GM19468 (cell line): ENCODE data around the gene SIK3.
"Not testable (repeated sequence)": the region's sequence is repeated elsewhere in the genome, so short reads cannot be mapped to it uniquely, and the experiment has no call there.

ENCODE experiments used
- ATAC-seq: cut with Tn5 transposase; IDR thresholded peaks from one replicate; pipeline ENCODE4 v1.9.1; 2021; ENCODE audit warnings: mild to moderate bottlenecking, moderate library complexity, moderate number of reproducible peaks; ENCODE audit not compliant: unreplicated experiment; ENCODE audit errors: extremely low read depth

Gene SIK3

GRCh38 chr11:117098269-117099232, at the start of gene SIK3:
SIK3 (minus strand) TSS chr11:117098428; CDS start chr11:117098415, 13 bp downstream.
- peak; percentile 63 for ATAC-seq

DNA sequence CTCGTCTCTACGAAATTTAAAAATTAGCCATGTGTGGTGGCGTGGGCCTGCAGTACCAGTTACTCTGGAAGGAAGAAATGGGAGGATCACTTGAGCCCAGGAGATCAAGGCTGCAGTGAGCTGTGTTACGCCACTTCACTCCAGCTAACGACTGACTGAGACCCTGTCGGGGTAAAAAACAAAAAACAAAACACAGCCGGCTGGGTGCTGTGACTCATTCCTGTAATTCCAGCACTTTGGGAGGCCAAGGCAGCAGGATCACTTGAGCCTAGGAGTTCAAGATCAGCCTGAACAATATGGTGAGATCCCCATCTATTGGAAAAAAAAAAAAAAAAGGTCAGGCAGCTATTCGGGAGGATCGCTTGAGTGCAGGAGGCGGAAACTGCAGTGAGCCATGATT, 48.3 kb upstream of the SIK3 start:
- no peak for ATAC-seq

DNA sequence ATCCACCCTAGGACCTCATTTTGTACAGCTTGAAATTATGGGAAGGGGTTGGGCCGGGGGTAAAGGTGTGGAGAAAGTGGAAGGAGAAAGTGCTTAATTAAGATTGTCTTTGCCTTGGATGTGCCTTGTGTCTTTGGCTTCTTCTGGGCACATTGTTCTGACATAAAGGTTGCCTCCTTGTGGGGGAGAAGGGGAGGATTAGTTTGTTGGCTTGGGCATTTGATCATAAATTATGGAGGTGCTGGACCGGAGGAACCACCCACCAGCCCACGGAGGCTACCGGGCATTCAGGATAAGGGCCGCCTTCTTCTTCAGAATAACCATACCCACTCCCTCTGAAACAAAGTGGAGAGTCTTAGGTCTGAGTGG, 47.1 kb upstream of the SIK3 start:
- no peak for ATAC-seq

- peak; percentile 15 for ATAC-seq
These were observed 46.5 kb upstream of the SIK3 start for GRCh38 chr11:117144477-117145392.

DNA sequence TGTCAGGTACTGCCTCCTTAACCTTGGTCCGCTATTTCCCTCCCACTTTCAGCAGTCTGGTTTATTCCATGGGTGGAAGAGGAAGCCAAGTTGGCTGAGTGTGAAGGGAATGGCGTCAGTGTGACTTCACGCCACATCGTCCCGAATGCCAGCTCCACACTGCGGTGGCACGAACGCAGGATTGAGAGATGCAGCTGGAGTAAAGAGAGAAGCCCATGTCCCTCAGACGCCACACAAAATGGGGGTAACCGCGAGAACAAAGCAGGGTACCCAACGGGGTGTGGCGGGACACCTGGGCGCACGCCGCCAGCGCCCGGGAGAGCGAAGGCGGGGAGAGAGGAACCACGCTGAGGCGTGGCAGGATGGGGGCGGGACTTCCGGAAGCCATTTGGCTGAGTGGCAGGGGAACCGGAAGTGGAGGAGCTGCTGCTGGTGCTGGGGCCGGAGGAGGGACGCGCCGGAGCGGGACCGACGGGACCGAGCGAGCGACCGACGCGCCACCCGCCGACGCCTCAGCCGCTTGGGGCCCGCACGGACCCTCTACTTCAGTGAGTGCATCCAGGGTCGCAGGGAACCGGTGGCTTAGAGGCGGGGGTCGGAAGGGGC, 45.7 kb upstream of the SIK3 start, which contains the start of gene PAFAH1B2:
TSS of gene PAFAH1B2 (plus strand) at position 417 of the 606 bp plus-strand sequence. CDS start 8,161 bp downstream, outside the sequence.
- ATAC-seq = peak; percentile 89

- ATAC-seq = no peak
These were observed 45.2 kb upstream of the SIK3 start for GRCh38 chr11:117143390-117143789.

DNA sequence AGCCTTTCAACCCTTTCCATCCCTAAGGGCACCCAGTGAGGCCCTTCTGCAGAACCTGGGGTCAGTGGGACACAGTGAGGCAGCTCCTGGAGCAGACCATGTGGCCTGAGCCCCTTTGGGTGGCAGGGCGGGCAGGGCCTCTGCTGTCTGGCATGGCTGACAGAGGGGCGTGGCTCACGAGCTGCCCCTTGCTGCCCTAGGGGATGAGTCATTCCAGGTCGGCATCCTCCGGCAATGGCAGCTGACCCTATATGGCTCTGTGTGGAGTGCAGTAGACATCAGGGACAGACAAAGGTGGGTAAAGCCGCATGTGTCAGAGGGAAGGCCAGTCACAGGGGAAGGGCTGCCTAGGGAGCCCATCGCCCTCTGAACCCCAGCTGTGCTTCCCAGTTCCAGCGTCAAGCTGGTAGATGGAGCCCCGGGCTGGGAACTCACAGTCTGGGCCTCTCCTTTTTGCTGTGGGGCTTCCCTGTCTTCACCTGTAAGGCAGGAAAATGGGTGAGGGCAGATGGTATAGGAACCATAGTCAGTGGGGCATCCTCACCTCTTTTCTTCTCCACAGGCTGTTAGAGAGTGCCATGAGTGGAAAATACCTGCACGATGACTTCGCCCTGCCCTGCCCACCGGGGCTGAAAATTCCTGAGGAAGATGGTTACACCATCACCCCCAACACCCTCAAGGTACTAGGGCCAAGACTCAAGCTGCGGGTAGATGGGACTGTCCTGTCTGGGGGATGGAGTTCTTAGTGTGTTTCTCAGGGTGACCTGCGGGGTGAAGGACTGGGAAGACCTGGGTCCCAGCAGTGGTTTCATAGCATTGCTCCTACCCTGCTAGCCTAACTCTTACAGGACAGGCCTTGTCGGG, 39.2 kb upstream of the SIK3 start:
- ATAC-seq = not testable (repeated sequence)

DNA sequence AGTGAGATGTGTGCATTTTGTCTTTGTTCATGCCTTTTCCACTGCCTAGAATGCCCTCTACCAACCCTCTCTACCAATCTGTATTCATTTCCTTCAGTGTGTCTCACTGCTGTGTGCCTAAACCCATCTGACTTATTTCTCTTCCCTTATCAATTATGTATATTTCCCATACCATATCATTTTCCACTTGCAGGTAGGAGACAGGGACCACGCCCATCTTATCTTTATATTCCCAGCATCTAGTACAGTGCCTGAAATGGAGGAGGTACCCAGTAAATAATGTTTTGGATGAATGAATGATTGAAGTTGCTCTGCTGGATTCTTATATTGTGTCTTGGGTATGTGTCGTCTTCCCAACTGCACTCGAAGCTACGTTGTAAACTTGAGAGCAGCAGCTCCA, 36.8 kb upstream of the SIK3 start:
- ATAC-seq = not testable (repeated sequence)

DNA sequence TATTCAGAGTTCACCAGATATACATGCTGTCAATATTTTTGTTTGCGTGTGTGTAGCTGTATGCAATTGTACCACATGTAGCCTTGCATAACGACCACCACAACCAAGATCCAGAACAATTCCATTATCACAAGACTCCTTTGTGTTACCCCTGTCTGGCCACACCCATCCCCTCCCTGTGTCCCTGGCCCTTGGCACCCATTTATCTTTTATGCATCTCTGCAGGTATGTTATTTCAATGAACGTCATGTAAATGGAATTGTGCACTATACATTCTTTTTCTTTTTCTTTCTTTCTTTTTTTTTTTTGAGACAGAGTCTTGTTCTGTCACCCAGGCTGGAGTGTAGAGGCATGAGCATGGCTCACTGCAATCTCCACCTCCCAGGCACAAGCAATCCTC, 36.2 kb upstream of the SIK3 start:
- ATAC-seq = no peak

- ATAC-seq = no peak
These were observed 32.7 kb upstream of the SIK3 start for GRCh38 chr11:117130879-117131278.

DNA sequence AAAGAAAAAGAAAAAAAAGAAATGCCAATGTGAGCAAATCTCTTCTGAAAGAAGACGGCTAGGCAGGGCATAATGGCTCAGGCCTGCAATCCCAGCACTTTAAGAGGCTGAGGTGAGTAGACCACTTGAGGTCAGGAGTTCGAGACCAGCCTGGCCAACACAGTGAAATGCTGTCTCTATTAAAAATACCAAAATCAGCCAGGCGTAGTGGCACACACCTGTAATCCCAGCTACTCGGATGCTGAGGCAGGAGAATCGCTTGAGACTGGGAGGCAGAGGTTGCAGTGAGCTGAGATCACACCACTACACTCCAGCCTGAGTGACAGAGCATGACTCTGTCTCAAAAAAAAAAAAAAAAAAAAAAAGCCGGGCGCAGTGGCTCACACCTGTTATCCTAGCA, 32.2 kb upstream of the SIK3 start:
- not testable (repeated sequence) for ATAC-seq

- no peak for ATAC-seq
These were observed 30.1 kb upstream of the SIK3 start for GRCh38 chr11:117128289-117128688.

DNA sequence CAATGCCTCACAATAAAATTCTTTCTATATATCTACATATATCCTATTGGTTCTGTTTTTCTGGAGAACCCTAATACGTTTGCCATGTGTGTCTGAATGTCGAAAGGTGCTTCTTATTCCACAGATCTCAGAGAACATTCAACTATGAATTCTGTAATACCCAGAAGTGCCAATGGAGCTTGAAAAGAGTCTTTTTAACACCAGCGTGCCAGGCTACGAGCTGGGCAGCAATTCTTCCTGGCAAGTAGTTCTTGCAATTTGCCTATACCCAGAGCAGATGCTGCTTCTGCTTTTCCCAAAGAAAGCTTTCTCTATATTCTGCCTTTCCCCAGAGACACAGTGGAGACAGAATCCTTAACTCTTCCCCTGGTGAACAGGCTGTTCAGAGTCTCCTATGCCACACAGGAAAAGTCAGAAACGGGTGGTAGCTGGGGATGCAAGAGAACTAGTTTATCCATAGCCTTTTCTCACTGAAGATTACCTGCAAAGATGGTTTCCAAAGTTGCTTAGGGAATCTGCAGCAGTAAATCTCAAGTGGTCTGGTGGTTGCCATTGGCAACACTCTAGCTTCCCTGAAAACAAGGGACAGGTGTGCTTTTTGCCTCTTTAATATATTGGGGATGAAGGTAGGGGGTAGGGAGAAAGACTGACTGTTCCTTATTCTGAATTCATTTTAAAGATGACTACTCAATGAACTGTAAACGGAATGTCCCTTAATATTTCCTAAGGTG, 29.1 kb upstream of the SIK3 start:
- no peak for ATAC-seq

DNA sequence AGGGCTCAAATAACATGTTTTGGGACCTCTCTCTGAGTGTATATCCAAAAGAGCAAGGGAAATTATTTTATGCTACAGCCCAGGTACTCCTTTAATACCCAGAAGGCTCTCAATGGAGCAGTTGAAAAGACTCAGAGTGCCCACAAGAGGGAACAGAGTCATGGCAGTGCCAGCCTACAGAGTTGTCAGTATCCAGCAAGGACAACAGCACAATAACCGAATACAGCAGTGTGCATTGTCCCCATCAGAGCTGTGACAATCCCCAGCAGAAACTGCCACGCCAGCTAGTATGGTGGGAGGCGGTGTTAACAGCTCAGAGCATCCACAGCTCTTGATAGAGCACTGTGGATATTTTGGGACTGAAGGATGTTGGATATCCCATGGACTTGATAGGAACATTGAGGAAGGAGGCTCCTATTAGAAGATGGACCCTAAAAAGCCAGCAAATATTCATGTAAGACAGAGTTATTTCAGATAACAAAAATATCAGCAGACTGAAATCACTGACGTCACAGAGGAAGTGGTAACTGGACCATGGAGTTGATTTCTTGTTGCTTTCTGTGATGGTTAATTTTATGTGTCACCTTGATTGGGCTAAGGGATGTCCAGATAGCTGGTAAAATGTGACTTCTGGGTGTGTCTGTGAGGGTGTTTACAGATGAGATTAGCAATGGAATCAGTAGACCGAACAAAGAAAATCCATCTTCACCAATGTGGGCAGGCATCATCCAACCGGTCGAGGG, 28.2 kb upstream of the SIK3 start:
- no peak for ATAC-seq

GRCh38 chr11:117122556-117122955, 24.3 kb upstream of the SIK3 start:
- ATAC-seq = no peak

GRCh38 chr11:117121176-117121575, 22.9 kb upstream of the SIK3 start:
- no peak for ATAC-seq

GRCh38 chr11:117117681-117118080, 19.5 kb upstream of the SIK3 start:
- no peak for ATAC-seq

DNA sequence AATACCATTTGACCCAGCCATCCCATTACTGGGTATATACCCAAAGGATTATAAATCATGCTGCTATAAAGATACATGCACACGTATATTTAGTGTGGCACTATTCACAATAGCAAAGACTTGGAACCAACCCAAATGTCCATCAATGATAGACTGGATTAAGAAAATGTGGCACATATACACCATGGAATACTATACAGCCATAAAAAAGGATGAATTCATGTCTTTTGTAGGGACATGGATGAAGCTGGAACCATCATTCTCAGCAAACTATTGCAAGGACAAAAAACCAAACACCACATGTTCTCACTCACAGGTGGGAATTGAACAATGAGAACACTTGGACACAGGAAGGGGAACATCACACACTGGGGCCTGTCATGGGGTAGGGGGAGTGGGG, 14.7 kb upstream of the SIK3 start:
- ATAC-seq = not testable (repeated sequence)
